Ecto neural progenitor cell (in vitro differentiated cells): ENCODE results near the gene SHISA5.
"Not testable (repeated sequence)": the region's sequence is repeated elsewhere in the genome, so short reads cannot be mapped to it uniquely, and the experiment has no call there.

ENCODE experiments used
- DNase-seq: peaks from one replicate; pipeline ENCODE4 v3.0.0-alpha.2; 2018; ENCODE audit warnings: low spot score

SHISA5 gene

GRCh38 chr3:48477959-48478520, 25.9 kb downstream of the SHISA5 start:
- peak; percentile 46 for DNase-seq

GRCh38 chr3:48476426-48477053, 27.4 kb downstream of the SHISA5 start:
- DNase-seq, result no peak

- DNase-seq, result no peak
These were observed 28.8 kb downstream of the SHISA5 start for GRCh38 chr3:48475188-48475587.

GRCh38 chr3:48474619-48475018, 29.4 kb downstream of the SHISA5 start:
- DNase-seq, result no peak

- not testable (repeated sequence) for DNase-seq
These were observed 29.9 kb downstream of the SHISA5 start for GRCh38 chr3:48474031-48474430.

- no peak for DNase-seq
These were observed 30.4 kb downstream of the SHISA5 start for GRCh38 chr3:48473617-48473952.

- peak; percentile 94 for DNase-seq
These were observed 30.9 kb downstream of the SHISA5 start for GRCh38 chr3:48472923-48473616.

- no peak for DNase-seq
These were observed 31.4 kb downstream of the SHISA5 start for GRCh38 chr3:48472673-48472922.

GRCh38 chr3:48470286-48470685, 33.7 kb downstream of the SHISA5 start:
- DNase-seq, result no peak

- no peak for DNase-seq
These were observed 34.7 kb downstream of the SHISA5 start for GRCh38 chr3:48469046-48469915.

- DNase-seq, result no peak
These were observed 35.6 kb downstream of the SHISA5 start for GRCh38 chr3:48468329-48468731.

- DNase-seq, result no peak
These were observed 36.3 kb downstream of the SHISA5 start for GRCh38 chr3:48467473-48468267.

- DNase-seq, result no peak
These were observed 36.9 kb downstream of the SHISA5 start for GRCh38 chr3:48467110-48467454.

GRCh38 chr3:48466386-48467109, 37.4 kb downstream of the SHISA5 start:
- no peak for DNase-seq

GRCh38 chr3:48465531-48466378, 38.2 kb downstream of the SHISA5 start:
- DNase-seq, result peak; percentile 97

GRCh38 chr3:48465237-48465530, 38.8 kb downstream of the SHISA5 start:
- DNase-seq, result no peak

GRCh38 chr3:48464713-48465221, 39.2 kb downstream of the SHISA5 start:
- DNase-seq, result no peak

- DNase-seq, result no peak
These were observed 40.3 kb downstream of the SHISA5 start for GRCh38 chr3:48463703-48464102.

GRCh38 chr3:48461767-48462166, 42.2 kb downstream of the SHISA5 start:
- DNase-seq, result not testable (repeated sequence)

GRCh38 chr3:48460517-48460902, 43.5 kb downstream of the SHISA5 start:
- DNase-seq, result no peak
